GM12872 (cell line): Measurements from ENCODE around the gene RAPGEF4.

Experiments
- CTCF ChIP-seq: IDR thresholded peaks from 3 replicates; pipeline ENCODE4 v1.5.1; 2011; ENCODE audit warnings: low read depth, mild to moderate bottlenecking, low read length, moderate library complexity; ENCODE audit not compliant: insufficient read depth

Gene RAPGEF4

GRCh38 chr2:173087214-173087581, 351.6 kb downstream of the RAPGEF4 start:
- no peak for TF ChIP-seq CTCF

- TF ChIP-seq CTCF, result no peak
These were observed 352.3 kb downstream of the RAPGEF4 start for GRCh38 chr2:173087793-173088496.

- no peak for TF ChIP-seq CTCF
These were observed 354.7 kb downstream of the RAPGEF4 start for GRCh38 chr2:173090276-173090877.

- peak; percentile 28; the same call in 2 of the 3 replicates for TF ChIP-seq CTCF
These were observed 355.5 kb downstream of the RAPGEF4 start for GRCh38 chr2:173090973-173091660.

- TF ChIP-seq CTCF, result no peak
These were observed 356.3 kb downstream of the RAPGEF4 start for GRCh38 chr2:173091910-173092309.

- no peak for TF ChIP-seq CTCF
These were observed 357.3 kb downstream of the RAPGEF4 start for GRCh38 chr2:173092844-173093402.

GRCh38 chr2:173094731-173095130, 359.1 kb downstream of the RAPGEF4 start:
- no peak for TF ChIP-seq CTCF
